ENCODE measurements around the gene WDHD1.

The WDHD1 gene

GRCh38 chr14:54902521-54903420 is 124.1 kb downstream of the WDHD1 start, which contains the start of gene GCH1:
Gene GCH1 (minus strand): TSS chr14:54902826. CDS start chr14:54902663, 163 bp downstream.
- peak; percentile 94 for DNase-seq

GRCh38 chr14:54902143-54902520 is 124.8 kb downstream of the WDHD1 start:
- peak; percentile 86 for DNase-seq

GRCh38 chr14:54901380-54902142 is 125.3 kb downstream of the WDHD1 start:
- peak; percentile 73 for DNase-seq

- no peak for DNase-seq
These were observed 127.3 kb downstream of the WDHD1 start for GRCh38 chr14:54899573-54899972.

- peak; percentile 21 for DNase-seq
These were observed 128.9 kb downstream of the WDHD1 start for GRCh38 chr14:54897809-54898555.

GRCh38 chr14:54895683-54896082 is 131.2 kb downstream of the WDHD1 start:
- no peak for DNase-seq

- no peak for DNase-seq
These were observed 131.9 kb downstream of the WDHD1 start for GRCh38 chr14:54894995-54895394.

- peak; percentile 78 for DNase-seq
These were observed 133.6 kb downstream of the WDHD1 start for GRCh38 chr14:54893151-54893760.

- DNase-seq: no peak
These were observed 135.2 kb downstream of the WDHD1 start for GRCh38 chr14:54891471-54892245.

GRCh38 chr14:54890788-54891187 is 136.1 kb downstream of the WDHD1 start:
- DNase-seq: no peak

GRCh38 chr14:54889919-54890318 is 137.0 kb downstream of the WDHD1 start:
- DNase-seq: no peak

Data from DMS53 (cell line).